ENCODE measurements around the gene CARM1.

DNA sequence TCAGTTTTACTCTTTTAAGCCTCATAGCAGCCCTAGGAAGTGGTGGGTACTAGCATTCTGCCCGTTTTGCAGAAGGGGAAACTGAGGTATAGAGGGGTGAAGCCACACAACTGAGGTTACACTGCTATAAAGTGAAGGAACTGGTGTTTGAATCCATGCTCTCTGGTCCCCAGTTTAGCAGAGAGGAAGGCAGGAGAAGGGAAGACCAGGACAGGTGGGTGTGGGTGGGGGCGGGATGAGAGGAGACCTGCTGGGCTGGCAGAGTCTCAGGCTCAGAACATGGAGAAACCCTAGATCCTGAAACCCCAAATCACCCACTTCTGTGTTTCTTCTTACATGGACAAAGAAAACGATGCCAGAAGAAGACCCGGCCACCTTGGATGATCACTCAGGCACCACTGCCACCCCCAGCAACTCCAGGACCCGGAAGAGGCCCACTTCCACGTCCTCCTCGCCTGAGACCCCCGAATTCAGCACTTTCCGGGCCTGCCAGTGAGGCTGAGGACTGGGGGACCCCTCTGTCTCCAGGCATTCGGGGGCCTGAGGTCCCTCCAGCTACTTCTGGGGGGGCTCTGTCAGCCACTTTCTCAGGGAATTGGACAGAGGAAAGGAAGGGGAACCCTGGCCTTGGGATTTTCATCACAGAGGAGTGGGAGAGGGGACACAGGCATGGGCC lies 2.3 kb upstream of the CARM1 start:
- TF ChIP-seq EZH2phosphoT487 (IDR thresholded peaks at IDR 0.05; ENCODE audit: unreplicated experiment) (no peak), POLR2AphosphoS5 (IDR thresholded peaks at IDR 0.05; ENCODE audit: low read depth) (no peak), ZNF462 (CRISPR knock-in tag; IDR thresholded peaks at IDR 0.05) (no peak), EZH2 (IDR thresholded peaks at IDR 0.05; ENCODE audit: low read depth, unreplicated experiment) (no peak), ETS1 (IDR thresholded peaks at IDR 0.05) (no peak), CREB1 (CRISPR knock-in tag; IDR thresholded peaks at IDR 0.05; ENCODE audit: low read depth) (no peak), JUNB (IDR thresholded peaks at IDR 0.05; ENCODE audit: unreplicated experiment) (no peak), NANOG (IDR thresholded peaks at IDR 0.05; ENCODE audit: borderline replicate concordance) (no peak), ZNF331 (CRISPR knock-in tag; IDR thresholded peaks at IDR 0.05; ENCODE audit: low read depth) (no peak), ZNF114 (CRISPR knock-in tag; IDR thresholded peaks at IDR 0.05) (no peak), STAT1 (IDR thresholded peaks at IDR 0.05; ENCODE audit: unreplicated experiment) (no peak)
- TF ChIP-seq, protein P1, sequence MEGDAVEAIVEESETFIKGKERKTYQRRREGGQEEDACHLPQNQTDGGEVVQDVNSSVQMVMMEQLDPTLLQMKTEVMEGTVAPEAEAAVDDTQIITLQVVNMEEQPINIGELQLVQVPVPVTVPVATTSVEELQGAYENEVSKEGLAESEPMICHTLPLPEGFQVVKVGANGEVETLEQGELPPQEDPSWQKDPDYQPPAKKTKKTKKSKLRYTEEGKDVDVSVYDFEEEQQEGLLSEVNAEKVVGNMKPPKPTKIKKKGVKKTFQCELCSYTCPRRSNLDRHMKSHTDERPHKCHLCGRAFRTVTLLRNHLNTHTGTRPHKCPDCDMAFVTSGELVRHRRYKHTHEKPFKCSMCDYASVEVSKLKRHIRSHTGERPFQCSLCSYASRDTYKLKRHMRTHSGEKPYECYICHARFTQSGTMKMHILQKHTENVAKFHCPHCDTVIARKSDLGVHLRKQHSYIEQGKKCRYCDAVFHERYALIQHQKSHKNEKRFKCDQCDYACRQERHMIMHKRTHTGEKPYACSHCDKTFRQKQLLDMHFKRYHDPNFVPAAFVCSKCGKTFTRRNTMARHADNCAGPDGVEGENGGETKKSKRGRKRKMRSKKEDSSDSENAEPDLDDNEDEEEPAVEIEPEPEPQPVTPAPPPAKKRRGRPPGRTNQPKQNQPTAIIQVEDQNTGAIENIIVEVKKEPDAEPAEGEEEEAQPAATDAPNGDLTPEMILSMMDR (conservative IDR thresholded peaks at IDR 0.05; ENCODE audit: low read depth in 2 of 2): no peak
- TF ChIP-seq, protein P2, sequence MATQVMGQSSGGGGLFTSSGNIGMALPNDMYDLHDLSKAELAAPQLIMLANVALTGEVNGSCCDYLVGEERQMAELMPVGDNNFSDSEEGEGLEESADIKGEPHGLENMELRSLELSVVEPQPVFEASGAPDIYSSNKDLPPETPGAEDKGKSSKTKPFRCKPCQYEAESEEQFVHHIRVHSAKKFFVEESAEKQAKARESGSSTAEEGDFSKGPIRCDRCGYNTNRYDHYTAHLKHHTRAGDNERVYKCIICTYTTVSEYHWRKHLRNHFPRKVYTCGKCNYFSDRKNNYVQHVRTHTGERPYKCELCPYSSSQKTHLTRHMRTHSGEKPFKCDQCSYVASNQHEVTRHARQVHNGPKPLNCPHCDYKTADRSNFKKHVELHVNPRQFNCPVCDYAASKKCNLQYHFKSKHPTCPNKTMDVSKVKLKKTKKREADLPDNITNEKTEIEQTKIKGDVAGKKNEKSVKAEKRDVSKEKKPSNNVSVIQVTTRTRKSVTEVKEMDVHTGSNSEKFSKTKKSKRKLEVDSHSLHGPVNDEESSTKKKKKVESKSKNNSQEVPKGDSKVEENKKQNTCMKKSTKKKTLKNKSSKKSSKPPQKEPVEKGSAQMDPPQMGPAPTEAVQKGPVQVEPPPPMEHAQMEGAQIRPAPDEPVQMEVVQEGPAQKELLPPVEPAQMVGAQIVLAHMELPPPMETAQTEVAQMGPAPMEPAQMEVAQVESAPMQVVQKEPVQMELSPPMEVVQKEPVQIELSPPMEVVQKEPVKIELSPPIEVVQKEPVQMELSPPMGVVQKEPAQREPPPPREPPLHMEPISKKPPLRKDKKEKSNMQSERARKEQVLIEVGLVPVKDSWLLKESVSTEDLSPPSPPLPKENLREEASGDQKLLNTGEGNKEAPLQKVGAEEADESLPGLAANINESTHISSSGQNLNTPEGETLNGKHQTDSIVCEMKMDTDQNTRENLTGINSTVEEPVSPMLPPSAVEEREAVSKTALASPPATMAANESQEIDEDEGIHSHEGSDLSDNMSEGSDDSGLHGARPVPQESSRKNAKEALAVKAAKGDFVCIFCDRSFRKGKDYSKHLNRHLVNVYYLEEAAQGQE (IDR thresholded peaks at IDR 0.05; ENCODE audit: unreplicated experiment): no peak
